ENCODE data around the gene CIITA.

Gene CIITA

GRCh38 chr16:10850478-10850850 is 26.5 kb upstream of the CIITA start:
- DNase-seq, result no peak

- DNase-seq, result no peak
Measured at GRCh38 chr16:10851512-10851911, 25.5 kb upstream of the CIITA start.

GRCh38 chr16:10852286-10852685 is 24.7 kb upstream of the CIITA start:
- no peak for DNase-seq

- DNase-seq, result no peak
Measured at GRCh38 chr16:10852948-10853347, 24.1 kb upstream of the CIITA start.

GRCh38 chr16:10856042-10856441 is 21.0 kb upstream of the CIITA start:
- no peak for DNase-seq

GRCh38 chr16:10858203-10858602 is 18.8 kb upstream of the CIITA start:
- DNase-seq, result no peak

GRCh38 chr16:10859020-10859419 is 18.0 kb upstream of the CIITA start:
- no peak for DNase-seq

- DNase-seq, result no peak
Measured at GRCh38 chr16:10859658-10860057, 17.3 kb upstream of the CIITA start.

- peak; percentile 66 for DNase-seq
Measured at GRCh38 chr16:10862438-10862837, 14.6 kb upstream of the CIITA start.

- DNase-seq, result no peak
Measured at GRCh38 chr16:10865991-10866966, 10.7 kb upstream of the CIITA start.

- no peak for DNase-seq
Measured at GRCh38 chr16:10867199-10867598, 9.8 kb upstream of the CIITA start.

GRCh38 chr16:10868104-10868595 is 8.9 kb upstream of the CIITA start:
- DNase-seq, result no peak

GRCh38 chr16:10868596-10869469 is 8.2 kb upstream of the CIITA start:
- no peak for DNase-seq

- no peak for DNase-seq
Measured at GRCh38 chr16:10870137-10870776, 6.7 kb upstream of the CIITA start.

GRCh38 chr16:10870808-10871156 is 6.2 kb upstream of the CIITA start:
- no peak for DNase-seq

- peak; percentile 75 for DNase-seq
Measured at GRCh38 chr16:10871157-10871991, 5.6 kb upstream of the CIITA start.

- no peak for DNase-seq
Measured at GRCh38 chr16:10876315-10876714, 687 bp upstream of the CIITA start.

- no peak for DNase-seq
Measured at GRCh38 chr16:10877472-10877946, 507 bp downstream of the CIITA start.

- no peak for DNase-seq
Measured at GRCh38 chr16:10878328-10878643, 1.3 kb downstream of the CIITA start.

GRCh38 chr16:10878644-10879501 is 1.9 kb downstream of the CIITA start:
- no peak for DNase-seq

All from T1000 (cell line).